ENCODE measurements around the gene MRPL37. TPM values are rescaled to one million over a fixed set of nuclear protein-coding genes. Genes with fewer than 3 reads are reported as not detected.

Gene MRPL37
- polyA plus RNA-seq, 1 of the 3 experiments (the other 2 are of a cell fraction): 11.3 TPM

GRCh38 chr1:54252371-54252936 is 52.5 kb downstream of the MRPL37 start:
- Histone ChIP-seq H3F3A (replicated peaks; ENCODE audit: insufficient read depth) (peaks cover 15% of the 10 kb centered on the region), H3K27ac (ENCODE audit: low read depth in 2 of 2, low read length in 1 of 2) (peak overlapping the region in 1 of 2 experiments; percentile 87; a peak in 2 of 4 replicates), H3K9me3 (no peaks in the 10 kb centered on the region), H4K20me1 (ENCODE audit: insufficient read depth) (no peaks in the 10 kb centered on the region), H3K4me1 (ENCODE audit: control insufficient read depth in 1 of 2, insufficient read depth in 2 of 2, low read depth in 1 of 2, low read length in 1 of 2) (peaks cover 29 to 34% of the 10 kb centered on the region in 2 experiments), H3K27me3 (ENCODE audit: insufficient read depth) (no peaks in the 10 kb centered on the region), H3K4me3 (ENCODE audit: low read depth in 2 of 2, low read length in 1 of 2) (no peak overlapping the region), H2AFZ (ENCODE audit: low read depth) (no peak overlapping the region), H3K9ac (no peak overlapping the region; the same call in 1 of the 2 replicates), H3K79me2 (ENCODE audit: insufficient read depth) (no peaks in the 10 kb centered on the region), H3K4me2 (no peak overlapping the region), H3K9me2 (no peaks in the 10 kb centered on the region), H3K36me3 (replicated peaks in 1 of 2; ENCODE audit: control insufficient read depth in 1 of 2, insufficient read depth in 2 of 2, low read length in 1 of 2) (peaks cover 0 to 7% of the 10 kb centered on the region in 2 experiments)
- DNase-seq: no peak
- ChIA-PET CTCF (interaction anchor here (0.9 kb wide), 1 partner anchor 22 kb away, joined by 4 read pairs; no protein-coding TSS in a partner anchor), POLR2A (no interaction called here)
- WGBS (ENCODE audit: low lambda C conversion rate): 94% methylated on average over 11 of the region's 11 CpGs
- TF ChIP-seq CTCF (IDR thresholded peaks at IDR 0.05): no peak
- no peak for TF ChIP-seq IRF3 (IDR thresholded peaks at IDR 0.05; ENCODE audit: low read depth, low read length)
- no peak for TF ChIP-seq USF2 (IDR thresholded peaks at IDR 0.05; ENCODE audit: borderline replicate concordance, low read depth, low read length)
- TF ChIP-seq POLR2AphosphoS5 (IDR thresholded peaks at IDR 0.05; ENCODE audit: low read depth, low read length): no peak

GRCh38 chr1:54253480-54253879 is 53.5 kb downstream of the MRPL37 start:
- H3K4me1 ChIP-seq (ENCODE audit: control insufficient read depth in 1 of 2, insufficient read depth in 2 of 2, low read depth in 1 of 2, low read length in 1 of 2): peaks cover 28 to 34% of the 10 kb centered on the region in 2 experiments
- peak overlapping the region in 1 of 2 experiments; percentile 87; a peak in 3 of 4 replicates for H3K27ac ChIP-seq (ENCODE audit: low read depth in 2 of 2, low read length in 1 of 2)
- peaks cover 0 to 2% of the 10 kb centered on the region in 2 experiments for H3K36me3 ChIP-seq (replicated peaks in 1 of 2; ENCODE audit: control insufficient read depth in 1 of 2, insufficient read depth in 2 of 2, low read length in 1 of 2)
- H3K4me3 ChIP-seq (ENCODE audit: low read depth in 2 of 2, low read length in 1 of 2): no peak overlapping the region
- H2AFZ ChIP-seq (ENCODE audit: low read depth): no peak overlapping the region
- CTCF ChIA-PET: interaction anchor here (0.9 kb wide), 1 partner anchor 21 kb away, joined by 4 read pairs; no protein-coding TSS in a partner anchor
- 28% methylated on average over 5 of the region's 5 CpGs for WGBS (ENCODE audit: low lambda C conversion rate)
- no peaks in the 10 kb centered on the region for H3K9me2 ChIP-seq
- POLR2A ChIA-PET: no interaction called here
- peaks cover 15% of the 10 kb centered on the region for H3F3A ChIP-seq (replicated peaks; ENCODE audit: insufficient read depth)
- H3K79me2 ChIP-seq (ENCODE audit: insufficient read depth): no peaks in the 10 kb centered on the region
- peak overlapping the region; percentile 54; the same call in 1 of the 2 replicates for H3K4me2 ChIP-seq
- H4K20me1 ChIP-seq (ENCODE audit: insufficient read depth): no peaks in the 10 kb centered on the region
- H3K27me3 ChIP-seq (ENCODE audit: insufficient read depth): no peaks in the 10 kb centered on the region
- peak overlapping the region; percentile 47; the same call in 1 of the 2 replicates for H3K9ac ChIP-seq
- DNase-seq: no peak
- no peaks in the 10 kb centered on the region for H3K9me3 ChIP-seq
- TF ChIP-seq TEAD4 (IDR thresholded peaks at IDR 0.05; ENCODE audit: borderline replicate concordance, insufficient read depth) (0 out of 2 replicates have a peak, but pooled peaks have one; percentile 48), MXI1 (IDR thresholded peaks at IDR 0.05; ENCODE audit: low read depth, low read length) (no peak), CTCF (IDR thresholded peaks at IDR 0.05) (no peak), JUND (IDR thresholded peaks at IDR 0.05) (peak; percentile 85), ELF1 (IDR thresholded peaks at IDR 0.05) (0 out of 2 replicates have a peak, but pooled peaks have one; percentile 28), TCF12 (IDR thresholded peaks at IDR 0.05) (peak; percentile 89), MEF2A (IDR thresholded peaks at IDR 0.05; ENCODE audit: borderline replicate concordance, low read depth) (no peak), NFIC (IDR thresholded peaks at IDR 0.05; ENCODE audit: borderline replicate concordance) (peak; percentile 79), FOXM1 (IDR thresholded peaks at IDR 0.05; ENCODE audit: low read depth) (no peak), FOXJ3 (CRISPR knock-in tag; IDR thresholded peaks at IDR 0.05) (no peak), MAX (IDR thresholded peaks at IDR 0.05; ENCODE audit: low read depth) (no peak), IRF3 (IDR thresholded peaks at IDR 0.05; ENCODE audit: low read depth, low read length) (no peak), PBX3 (IDR thresholded peaks at IDR 0.05) (peak; percentile 53), NRF1 (IDR thresholded peaks at IDR 0.05; ENCODE audit: low read depth, low read length) (no peak), SIN3A (IDR thresholded peaks at IDR 0.05; ENCODE audit: borderline replicate concordance, low read depth, low read length) (no peak), EP300 (IDR thresholded peaks at IDR 0.05; ENCODE audit: borderline replicate concordance in 1 of 2, low read depth in 1 of 2, low read length in 1 of 2) (peak in 1 of 2 experiments; percentile 73; a peak in 1 of 4 replicates)

All from SK-N-SH (cell line).